Stimulated activated CD8-positive, alpha-beta memory T cell treated with anti-CD3 and anti-CD28 coated beads, Interleukin-7, amount 100 ng/mL, for 24 hours (primary cell): ENCODE measurements around the gene ADSL.

Experiments
- DNase-seq: peaks from one replicate; pipeline ENCODE4 v3.0.0-alpha.2; 2020; ENCODE audit warnings: low read depth

Gene ADSL

GRCh38 chr22:40328546-40329456 lies 17.5 kb upstream of the ADSL start:
- no peak for DNase-seq

DNA sequence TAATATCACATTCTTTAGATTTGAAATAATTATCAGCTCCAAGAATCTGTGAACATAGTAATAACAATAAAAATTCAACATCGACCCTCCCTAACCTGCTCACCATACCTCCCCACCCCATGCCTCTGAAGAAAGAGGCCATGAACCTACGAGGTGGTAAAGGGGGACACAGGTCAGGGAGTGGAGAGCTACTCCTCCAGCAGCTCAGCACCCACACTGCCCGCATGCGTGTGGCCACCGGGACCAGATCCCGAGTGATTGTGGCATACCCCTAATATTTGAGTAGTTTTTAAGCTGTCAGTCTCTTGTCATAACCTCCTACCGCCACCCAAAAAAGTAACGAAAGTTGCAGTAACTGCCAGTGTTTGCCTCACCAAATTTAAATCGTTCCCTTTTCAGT lies 16.8 kb upstream of the ADSL start:
- DNase-seq = no peak

GRCh38 chr22:40330086-40330485 lies 16.2 kb upstream of the ADSL start:
- no peak for DNase-seq

DNA sequence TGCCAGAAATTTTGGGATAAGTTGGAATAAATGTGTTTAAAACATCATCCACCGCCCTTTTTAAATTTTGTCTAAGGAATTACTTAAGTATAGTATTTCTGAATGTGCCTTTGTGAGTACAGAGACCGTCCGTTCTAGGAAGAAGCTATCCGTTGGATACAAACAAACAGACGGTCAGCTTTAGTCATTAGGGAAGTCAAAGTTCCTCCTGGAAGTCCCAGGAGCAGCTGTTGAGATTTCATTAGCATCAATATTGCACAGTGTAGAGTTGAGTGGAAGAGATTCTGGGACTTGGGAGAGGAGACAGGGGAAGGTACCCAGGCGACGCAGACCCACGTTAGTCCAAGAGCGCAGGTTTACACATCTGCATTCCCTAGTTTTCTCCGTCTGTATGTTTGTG lies 15.7 kb upstream of the ADSL start:
- no peak for DNase-seq

DNA sequence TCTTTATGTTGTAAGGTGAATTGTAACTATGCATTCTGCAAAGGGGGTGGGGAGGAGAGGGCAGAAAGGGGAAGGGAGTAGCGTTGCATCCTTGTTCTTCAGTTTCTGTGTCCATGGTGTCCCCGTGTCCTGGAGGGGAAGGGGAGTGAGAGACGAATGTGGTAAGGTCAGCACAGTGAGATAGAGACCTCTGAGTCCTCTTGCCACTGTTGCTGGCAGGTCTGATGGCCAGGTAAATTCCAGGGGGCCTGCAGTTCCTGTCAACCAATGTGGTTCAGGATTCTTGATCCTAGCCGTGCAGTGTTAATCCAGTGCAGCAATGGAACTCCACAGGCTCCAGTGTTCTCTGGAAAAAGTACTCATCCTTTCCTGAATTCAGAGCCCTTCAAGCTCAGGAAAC lies 14.6 kb upstream of the ADSL start:
- no peak for DNase-seq

- DNase-seq = no peak
Observed at GRCh38 chr22:40332319-40332781, 13.9 kb upstream of the ADSL start.

DNA sequence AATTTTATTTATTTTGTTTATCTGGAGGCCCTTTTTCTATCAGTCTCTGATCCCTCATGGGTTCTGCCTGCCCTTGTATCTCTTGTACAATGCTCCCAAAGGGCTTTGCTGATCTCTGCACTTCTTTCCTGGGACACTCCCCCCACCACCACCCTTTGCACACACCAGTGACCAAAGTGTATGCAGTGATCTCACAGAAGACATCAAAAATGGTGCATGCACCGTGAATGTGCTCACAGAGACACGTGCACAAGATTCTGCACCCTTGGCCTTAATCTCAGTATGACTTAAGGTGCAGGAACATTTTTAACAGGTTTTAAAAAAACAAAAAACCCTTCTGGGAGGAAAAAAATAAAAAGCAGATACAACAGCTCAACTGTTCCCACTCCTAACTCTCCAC lies 12.2 kb upstream of the ADSL start:
- no peak for DNase-seq

- DNase-seq = no peak
Observed at GRCh38 chr22:40334899-40335298, 11.4 kb upstream of the ADSL start.

DNA sequence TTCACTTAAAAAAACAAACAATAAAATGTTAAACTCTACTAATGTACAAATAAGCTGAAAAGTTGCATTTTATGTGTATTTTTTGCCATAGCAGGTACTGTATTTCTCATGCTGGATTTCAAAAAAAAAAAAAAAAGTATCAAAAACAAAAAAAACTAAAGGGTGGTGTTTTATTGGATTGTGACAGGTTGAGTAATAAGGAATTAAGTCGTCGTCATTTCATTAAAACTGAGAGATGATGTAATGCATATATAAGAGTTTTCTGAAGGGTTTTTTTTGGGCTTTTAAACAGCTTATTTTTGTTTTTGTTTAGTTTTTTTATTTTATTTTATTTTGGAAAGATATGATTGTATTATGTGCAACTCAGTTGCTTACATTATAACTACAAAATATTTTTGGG lies 10.9 kb upstream of the ADSL start:
- no peak for DNase-seq

- no peak for DNase-seq
Observed at GRCh38 chr22:40340044-40340443, 6.3 kb upstream of the ADSL start.

DNA sequence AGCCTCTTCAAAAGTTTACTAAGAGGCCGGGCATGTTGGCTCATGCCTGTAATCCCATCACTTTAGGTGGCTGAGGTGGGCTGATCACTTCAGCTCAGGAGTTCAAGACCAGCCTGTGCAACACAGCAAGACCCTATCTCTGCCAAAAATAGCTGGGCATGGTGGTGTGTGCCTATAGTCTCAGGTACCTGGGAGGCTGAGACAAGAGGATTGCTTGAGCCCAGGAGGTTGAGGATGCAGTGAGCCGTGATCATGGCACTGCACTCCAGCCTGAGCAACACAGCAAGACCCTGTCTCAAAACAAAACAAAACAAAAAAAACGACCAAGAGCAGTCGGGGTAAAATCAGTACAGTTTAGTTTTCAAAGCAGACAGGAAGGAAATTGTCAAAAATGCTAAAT lies 4.7 kb upstream of the ADSL start:
- no peak for DNase-seq

DNA sequence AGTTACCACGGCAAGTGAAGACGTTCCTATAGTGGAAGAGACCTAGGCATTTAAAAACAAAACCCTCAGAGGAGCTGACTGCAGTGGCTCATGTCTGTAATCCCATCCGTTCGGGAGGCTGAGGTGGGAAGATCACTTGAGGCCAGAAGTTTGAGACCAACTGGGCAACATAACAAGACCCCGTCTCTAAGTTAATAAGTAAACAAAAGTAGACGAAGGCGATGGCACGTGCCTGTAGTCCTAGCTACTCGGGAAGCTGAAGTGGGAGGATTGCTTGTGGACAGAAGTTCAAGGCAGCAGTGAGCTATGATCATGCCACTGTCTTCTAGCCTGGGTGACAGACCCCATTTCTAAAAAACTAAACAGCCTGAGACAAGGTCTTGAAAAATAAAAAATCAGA lies 3.8 kb upstream of the ADSL start:
- DNase-seq = no peak

DNA sequence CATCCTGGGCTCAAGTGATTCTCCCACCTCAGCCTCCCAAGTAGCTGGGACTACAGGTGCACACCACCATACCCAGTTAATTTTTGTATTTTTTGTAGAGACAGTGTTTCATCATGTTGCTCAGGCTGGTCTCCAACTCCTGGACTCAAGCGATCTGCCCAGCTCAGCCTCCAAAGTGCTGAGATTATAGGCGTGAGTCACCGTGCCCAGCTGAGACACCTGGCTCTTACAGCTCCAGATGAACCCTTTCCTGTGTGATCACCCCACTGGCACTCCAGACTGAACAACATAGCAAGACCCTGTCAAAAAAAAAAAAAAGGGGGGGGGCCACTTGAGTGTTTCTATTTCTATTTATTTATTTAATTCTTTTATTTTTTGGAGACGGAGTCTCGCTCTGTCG lies 1.0 kb upstream of the ADSL start:
- DNase-seq = no peak

DNA sequence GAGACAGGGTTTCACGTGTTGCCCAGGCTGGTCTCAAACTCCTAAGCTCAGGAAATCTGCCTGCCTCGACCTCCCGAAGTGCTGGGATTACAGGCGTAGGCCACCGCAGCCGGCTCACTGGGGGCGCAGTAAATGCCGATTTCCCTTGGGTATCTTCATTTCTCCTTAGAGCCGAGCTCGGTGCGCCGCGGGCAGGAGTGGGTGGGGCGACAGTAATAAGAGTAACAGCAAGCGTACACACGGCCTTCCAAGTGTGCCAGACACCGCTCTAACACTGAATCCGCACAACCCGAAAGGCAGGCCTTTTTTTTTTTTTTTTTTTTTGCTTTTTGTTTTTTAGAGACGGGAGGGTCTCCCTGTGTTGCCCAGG lies 500 bp upstream of the ADSL start:
- DNase-seq = peak; percentile 28

- DNase-seq = no peak
Observed at GRCh38 chr22:40347300-40347699, 1.0 kb downstream of the ADSL start.

DNA sequence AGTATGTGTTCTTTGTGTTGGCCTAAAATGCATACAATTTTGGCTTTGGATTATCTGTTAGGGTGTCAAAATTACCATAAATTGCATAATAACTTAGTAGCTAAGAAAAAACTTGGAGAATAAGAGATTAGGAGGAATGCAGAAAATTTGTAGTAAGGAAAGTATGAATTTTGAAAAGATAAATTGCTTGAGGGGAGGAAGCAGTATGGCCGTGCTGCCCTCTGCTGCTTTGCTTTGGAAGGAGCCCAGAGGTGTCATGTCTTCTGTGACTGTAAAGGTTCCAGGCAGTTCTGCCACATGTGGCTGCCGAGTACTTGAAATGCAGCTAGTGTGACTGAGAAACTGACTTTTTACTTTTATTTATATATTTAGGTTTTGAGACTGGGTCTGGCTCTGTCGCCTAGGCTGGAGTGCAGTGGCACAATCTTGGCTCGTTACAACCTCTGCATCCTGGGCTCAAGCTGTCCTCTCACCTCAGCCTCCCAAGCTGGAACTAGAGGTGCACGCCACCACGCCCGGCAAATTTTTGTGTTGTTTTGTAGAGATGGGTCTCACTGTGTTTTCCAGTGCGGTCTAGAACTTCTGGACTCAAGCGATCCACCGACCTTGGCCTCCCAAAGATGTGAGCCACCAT lies 1.8 kb downstream of the ADSL start:
- DNase-seq = no peak

DNA sequence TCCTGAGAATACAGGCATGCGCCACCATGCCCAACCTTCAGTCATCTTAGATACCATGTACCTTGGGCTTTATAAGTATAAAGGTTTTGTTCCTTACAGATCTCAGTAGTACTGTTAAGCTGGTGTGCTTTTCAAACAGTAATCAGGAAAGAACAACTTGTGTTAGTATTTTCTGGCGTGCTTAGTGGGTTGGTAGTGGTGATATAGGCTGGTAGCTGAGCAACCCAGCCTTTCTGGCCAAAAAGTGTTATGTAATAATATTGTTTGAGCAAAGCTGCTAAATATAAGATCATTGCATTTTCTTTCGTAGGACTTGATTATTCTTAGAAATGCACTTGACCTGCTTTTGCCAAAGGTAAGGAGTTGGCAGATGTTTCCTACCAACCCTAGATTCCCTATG lies 6.5 kb downstream of the ADSL start:
- DNase-seq = no peak

GRCh38 chr22:40361100-40361499 lies 14.8 kb downstream of the ADSL start:
- DNase-seq = no peak

DNA sequence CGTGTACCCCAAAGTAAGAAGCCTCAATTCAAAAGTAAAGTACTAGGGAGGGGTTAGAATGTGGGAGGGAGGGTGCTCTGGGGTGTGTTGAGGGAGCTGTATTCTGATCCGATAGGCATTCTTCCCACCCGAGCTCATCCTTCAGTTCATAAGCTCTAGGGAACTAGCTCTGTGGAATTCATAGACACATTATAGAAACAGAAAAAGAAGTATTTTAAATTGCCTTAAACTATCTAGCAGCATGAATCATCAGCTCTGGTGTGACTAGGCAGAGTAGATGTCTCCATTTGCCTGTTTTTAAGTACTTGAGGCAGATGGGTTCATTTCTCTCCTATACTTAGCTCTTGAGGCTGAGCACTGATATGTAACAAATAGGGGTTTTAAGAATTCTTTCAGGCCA lies 16.8 kb downstream of the ADSL start:
- DNase-seq = no peak

GRCh38 chr22:40364431-40364830 lies 18.1 kb downstream of the ADSL start:
- no peak for DNase-seq

DNA sequence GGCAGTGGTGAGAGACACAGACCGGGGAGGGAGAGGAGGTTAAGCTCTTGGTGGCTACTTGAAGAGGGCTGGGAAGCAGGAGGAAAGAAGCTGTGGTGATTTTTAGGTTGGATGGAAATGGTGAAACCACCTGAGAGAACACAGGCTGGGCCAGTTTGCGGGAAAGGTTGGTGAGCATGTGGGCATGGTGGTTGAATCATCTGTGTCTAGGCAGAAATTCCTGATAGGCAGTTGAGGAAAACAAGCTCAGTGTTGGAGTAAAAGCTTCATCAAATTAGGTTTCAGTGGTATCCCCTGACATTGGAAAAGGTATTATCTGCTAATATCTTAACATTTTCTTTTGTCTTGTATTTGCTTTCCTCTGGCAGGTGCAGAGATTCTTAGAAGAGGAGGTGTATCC lies 19.8 kb downstream of the ADSL start:
- no peak for DNase-seq

DNA sequence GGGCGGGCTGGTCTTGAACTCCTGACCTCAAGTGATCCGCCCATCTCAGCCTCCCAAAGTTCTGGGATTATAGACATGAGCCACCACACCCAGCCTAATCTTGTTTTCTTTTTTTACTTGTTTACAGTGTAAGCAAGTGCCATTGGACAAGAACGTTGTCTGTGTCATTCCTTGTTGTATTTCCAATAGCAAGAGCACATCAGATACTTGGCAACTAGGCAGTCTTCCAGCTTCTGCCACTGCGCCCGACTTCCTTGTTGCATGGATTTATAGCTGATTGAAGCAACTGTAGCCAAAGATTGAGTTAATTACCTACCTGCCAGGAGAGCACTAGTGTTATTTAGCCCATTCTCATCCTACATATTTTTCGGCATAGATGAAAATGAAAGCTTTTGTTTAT lies 21.0 kb downstream of the ADSL start:
- no peak for DNase-seq

DNA sequence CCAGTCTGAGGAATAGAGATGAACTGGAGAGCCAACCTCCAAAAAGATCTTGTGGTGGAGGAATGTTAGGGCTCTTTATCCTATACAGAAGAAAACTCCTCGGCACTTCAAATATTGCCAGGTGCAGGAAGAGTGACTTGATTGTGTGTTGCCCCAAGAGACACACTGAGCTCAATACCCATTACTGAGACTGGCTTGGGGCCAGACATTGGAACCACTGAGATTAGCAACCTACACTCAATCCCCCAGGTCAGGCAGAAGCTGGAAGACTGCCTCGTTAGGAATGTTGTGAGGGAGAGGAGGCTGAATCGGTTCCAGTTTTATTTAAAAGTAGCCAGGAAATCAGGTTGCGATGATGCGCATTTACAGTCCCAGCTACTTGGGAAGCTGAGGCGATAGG lies 21.7 kb downstream of the ADSL start:
- no peak for DNase-seq

DNA sequence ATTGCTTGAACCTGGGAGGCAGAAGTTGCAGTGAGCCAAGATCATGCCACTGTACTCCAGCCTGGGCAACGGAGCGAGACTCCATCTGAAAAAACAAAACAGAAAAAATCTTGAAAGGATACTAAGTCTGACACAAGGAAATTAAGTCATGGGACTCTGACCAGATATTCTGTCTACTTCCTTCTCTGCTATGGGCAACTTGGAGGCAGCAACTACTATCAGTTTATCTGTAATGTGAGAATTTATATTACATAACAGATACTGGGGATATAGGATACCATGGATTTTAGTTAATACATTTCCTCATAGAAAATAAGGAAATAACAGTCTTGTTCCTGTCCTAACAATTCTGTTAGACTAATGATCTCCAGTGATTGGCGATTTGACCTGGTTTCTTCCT lies 22.5 kb downstream of the ADSL start:
- no peak for DNase-seq
